ENCODE data around the gene GPR61. TPM values are rescaled to one million over a fixed set of nuclear protein-coding genes. Genes with fewer than 3 reads are reported as not detected.

The GPR61 gene
- total and polyA plus RNA-seq, 2 of the 4 experiments (the other 2 are of a cell fraction) = not detected

GRCh38 chr1:109535481-109535880 lies 4.2 kb upstream of the GPR61 start:
- peaks cover 12% of the 10 kb centered on the region for H3K27me3 ChIP-seq (ENCODE audit: control insufficient read depth, insufficient read depth, low read length)
- no peak overlapping the region for H2BK120ac ChIP-seq (ENCODE audit: low read depth, low read length)
- DNase-seq (no peak), ATAC-seq (ENCODE audit: low read depth) (no peak)
- H3K18ac ChIP-seq (ENCODE audit: low read depth, low read length) = no peak overlapping the region
- H3K79me1 ChIP-seq (ENCODE audit: low read depth in 1 of 2, low read length in 2 of 2) = no peaks in the 10 kb centered on the region
- H2AFZ ChIP-seq (replicated peaks; ENCODE audit: low read length, poor library complexity) = no peak overlapping the region
- in situ Hi-C loops (cut with MboI; ENCODE audit: low sequenced_read_pairs) = loop anchor here (10.0 kb wide), 1 partner anchor 271 kb away; no protein-coding TSS in a partner anchor
- TF ChIP-seq CEBPB (IDR thresholded peaks at IDR 0.05; ENCODE audit: low read depth, low read length) (0 out of 2 replicates have a peak, but pooled peaks have one; percentile 2), RAD21 (IDR thresholded peaks at IDR 0.05; ENCODE audit: low read length) (no peak)
- WGBS, 2 experiments (ENCODE audit: extremely low coverage in 2 of 2, insufficient read length in 1 of 2) = 100% methylated on average over 1 of the region's 4 CpGs; no CpG with 5 or more reads in 1 of the 2 experiments
- H4K5ac ChIP-seq (ENCODE audit: low read depth, low read length) = no peak overlapping the region
- no peaks in the 10 kb centered on the region for H4K20me1 ChIP-seq (ENCODE audit: insufficient read depth, low read length)
- intact Hi-C loops (cut with micrococcal nuclease) = no loop called here
- no peak overlapping the region for H2AK5ac ChIP-seq (ENCODE audit: low read depth, low read length)
- H3K9me1 ChIP-seq (ENCODE audit: insufficient read depth, low read length) = no peaks in the 10 kb centered on the region; the same call in 1 of the 2 replicates
- no peak overlapping the region for H3K4me3 ChIP-seq (ENCODE audit: insufficient read depth, low read depth, low read length)
- CTCF ChIA-PET = interaction anchor here (0.8 kb wide), 1 partner anchor 45 kb away, joined by 5 read pairs; no protein-coding TSS in a partner anchor
- no peaks in the 10 kb centered on the region for H3K36me3 ChIP-seq (ENCODE audit: control insufficient read depth, insufficient read depth, low read length)
- BruUV-seq (replicated peaks) = no TSS peak
- H3K27ac ChIP-seq (ENCODE audit: insufficient read depth, low read length) = no peak overlapping the region
- POLR2A ChIA-PET (ENCODE audit: unreplicated experiment) = no interaction called here
- no peaks in the 10 kb centered on the region for H3K9me3 ChIP-seq (ENCODE audit: control insufficient read depth, insufficient read depth, low read length)
- H2AK9ac ChIP-seq (replicated peaks; ENCODE audit: low read depth, low read length, poor library complexity) = no peak overlapping the region
- H2BK20ac ChIP-seq (ENCODE audit: low read depth, low read length) = no peak overlapping the region
- H4K8ac ChIP-seq (ENCODE audit: low read depth in 2 of 2, low read length in 2 of 2) = no peak overlapping the region
- H3K56ac ChIP-seq (ENCODE audit: extremely low read depth, insufficient read depth, low read length) = no peak overlapping the region
- dilution Hi-C loops (cut with HindIII; ENCODE audit: low sequenced_read_pairs, unreplicated experiment) = no loop called here
- H3K9ac ChIP-seq (ENCODE audit: low read depth, low read length) = no peak overlapping the region
- H3K23ac ChIP-seq (ENCODE audit: low read depth, low read length) = no peak overlapping the region
- H4K91ac ChIP-seq (ENCODE audit: insufficient read depth, low read depth, low read length) = no peak overlapping the region
- no peak overlapping the region for H2BK15ac ChIP-seq (ENCODE audit: low read depth, low read length)
- peaks cover 4% of the 10 kb centered on the region for H3K4me1 ChIP-seq (ENCODE audit: control insufficient read depth, insufficient read depth, low read length)
- H3K4ac ChIP-seq (ENCODE audit: low read depth, low read length) = no peak overlapping the region
- no peak overlapping the region for H2BK5ac ChIP-seq (ENCODE audit: low read depth, low read length, poor library complexity, severe bottlenecking)
- no peak overlapping the region for H3K4me2 ChIP-seq (ENCODE audit: low read depth, low read length)
- no peak overlapping the region for H3K14ac ChIP-seq (replicated peaks; ENCODE audit: low read depth, low read length)
